Right lobe of liver (tissue), 6 donors: ENCODE results near the gene MT1E. TPM values are rescaled to one million over a fixed set of nuclear protein-coding genes. Genes with fewer than 3 reads are reported as not detected.
A peak's percentile ranks its signal among the peaks of the same experiment; 100 is the strongest.

Experiments used
- ATAC-seq, 4 donors: fragments of 200-7000 bp; cut with Tn5 transposase; one replicate each; pipeline ENCODE4 v1.9.1; 2020; ENCODE audit warnings: mild to moderate bottlenecking in 4 of 4, moderate library complexity in 4 of 4
- DNase-seq, 3 donors: peaks; one replicate each; pipeline ENCODE4 v3.0.0-alpha.2; 2020
- H3K27ac ChIP-seq, 3 donors: fragments of 200-600 bp; one replicate each; pipeline ENCODE4 v1.8.0; 2022
- H3K27me3 ChIP-seq, 2 donors: fragments of 200-600 bp; one replicate each; pipeline ENCODE4 v1.8.0; 2022
- H3K36me3 ChIP-seq, 4 donors: fragments of 200-600 bp; sonication (generic) in 1 of 4; one replicate each; pipeline versions ENCODE4 v1.5.1 to v1.8.0; 2017 to 2022; ENCODE audit warnings: control low read depth in 1 of 4
- H3K4me1 ChIP-seq, 4 donors: fragments of 200-600 bp; sonication (generic) in 1 of 4; one replicate each; pipeline versions ENCODE4 v1.5.1 to v1.8.0; 2017 to 2022; ENCODE audit warnings: control low read depth in 1 of 4
- H3K4me3 ChIP-seq, 3 donors: fragments of 200-600 bp; one replicate each; pipeline ENCODE4 v1.8.0; 2022
- H3K9me3 ChIP-seq, 4 donors: fragments of 200-600 bp; sonication (generic) in 1 of 4; one replicate each; pipeline versions ENCODE4 v1.5.1 to v1.8.0; 2017 to 2022; ENCODE audit warnings: control low read depth in 1 of 4
- POLR2A ChIP-seq: fragments of 450-650 bp; IDR thresholded peaks from one replicate; pipeline ENCODE4 v1.6.1; 2017; ENCODE audit warnings: antibody characterized with exemption, mild to moderate bottlenecking
- WGBS: methylation state at CpG from one replicate; pipeline ENCODE4 v1.1.6; 2018; ENCODE audit warnings: low coverage, low lambda C conversion rate; ENCODE audit not compliant: insufficient coverage; ENCODE audit errors: missing lambda C conversion rate; 5-methylcytosine and 5-hydroxymethylcytosine counted together
- intact Hi-C, 2 donors: fragments of 100-400 bp; cut with DNase I; formaldehyde crosslinking; loops; one replicate each; pipeline versions ENCODE4 v1.11.2 to v1.14.1; 2022
- total RNA-seq, 6 experiments: library from RNA; depleted of rRNA in 2 of 6; stranded (reverse); fragments of >200 nt in 2 of 6; fragmentation: NEBNext Ultra II Directional in 3 of 6; extraction: Animal tissue kit (Norgen Biotek cat#: 25700) in 3 of 6; gene quantifications; one replicate each; pipeline versions ENCODE4 v1.1.0 to v1.2.4, GENCODE V29; 2016 to 2023
- TF ChIP-seq, protein P1 (sequence below), 4 donors: fragments of 200-600 bp in 3 of 4; fragments of 450-650 bp in 1 of 4; IDR thresholded peaks; one replicate each; pipeline versions ENCODE4 v1.5.1 to v1.8.0; 2016 to 2022; ENCODE audit warnings: antibody characterized with exemption in 4 of 4, mild to moderate bottlenecking in 2 of 4
- donor health status: DM: no; HTN: yes; CAD: no.
- donor health status: DM: no; HTN: no; CAD: no.
- donor health status: DM: no; HTN: no; CAD: no.
- donor health status: DM: no; HTN: yes; CAD: no.
- donor health status: DM: no; HTN: yes; CAD: no.

The MT1E gene
- total RNA-seq, 6 experiments from 2014 or later = 403 to 1,748 (median 691) TPM

- intact Hi-C loops = no loop called here
- Histone ChIP-seq H3K4me1 (peaks cover 0 to 11% (median 5%) of the 10 kb centered on the region in 4 donors), H3K4me3 (no peak overlapping the region), H3K36me3 (no peaks in the 10 kb centered on the region), H3K27ac (no peak overlapping the region), H3K9me3 (no peaks in the 10 kb centered on the region), H3K27me3 (no peaks in the 10 kb centered on the region)
- 95% methylated on average over 2 of the region's 2 CpGs for WGBS
- no peak for TF ChIP-seq POLR2A
- TF ChIP-seq, protein P1, sequence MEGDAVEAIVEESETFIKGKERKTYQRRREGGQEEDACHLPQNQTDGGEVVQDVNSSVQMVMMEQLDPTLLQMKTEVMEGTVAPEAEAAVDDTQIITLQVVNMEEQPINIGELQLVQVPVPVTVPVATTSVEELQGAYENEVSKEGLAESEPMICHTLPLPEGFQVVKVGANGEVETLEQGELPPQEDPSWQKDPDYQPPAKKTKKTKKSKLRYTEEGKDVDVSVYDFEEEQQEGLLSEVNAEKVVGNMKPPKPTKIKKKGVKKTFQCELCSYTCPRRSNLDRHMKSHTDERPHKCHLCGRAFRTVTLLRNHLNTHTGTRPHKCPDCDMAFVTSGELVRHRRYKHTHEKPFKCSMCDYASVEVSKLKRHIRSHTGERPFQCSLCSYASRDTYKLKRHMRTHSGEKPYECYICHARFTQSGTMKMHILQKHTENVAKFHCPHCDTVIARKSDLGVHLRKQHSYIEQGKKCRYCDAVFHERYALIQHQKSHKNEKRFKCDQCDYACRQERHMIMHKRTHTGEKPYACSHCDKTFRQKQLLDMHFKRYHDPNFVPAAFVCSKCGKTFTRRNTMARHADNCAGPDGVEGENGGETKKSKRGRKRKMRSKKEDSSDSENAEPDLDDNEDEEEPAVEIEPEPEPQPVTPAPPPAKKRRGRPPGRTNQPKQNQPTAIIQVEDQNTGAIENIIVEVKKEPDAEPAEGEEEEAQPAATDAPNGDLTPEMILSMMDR (IDR thresholded peaks at IDR 0.05) = no peak
- DNase-seq = no peak
- ATAC-seq = no peak
Measured at GRCh38 chr16:56623637-56624036, 1.9 kb upstream of the MT1E start.

DNA sequence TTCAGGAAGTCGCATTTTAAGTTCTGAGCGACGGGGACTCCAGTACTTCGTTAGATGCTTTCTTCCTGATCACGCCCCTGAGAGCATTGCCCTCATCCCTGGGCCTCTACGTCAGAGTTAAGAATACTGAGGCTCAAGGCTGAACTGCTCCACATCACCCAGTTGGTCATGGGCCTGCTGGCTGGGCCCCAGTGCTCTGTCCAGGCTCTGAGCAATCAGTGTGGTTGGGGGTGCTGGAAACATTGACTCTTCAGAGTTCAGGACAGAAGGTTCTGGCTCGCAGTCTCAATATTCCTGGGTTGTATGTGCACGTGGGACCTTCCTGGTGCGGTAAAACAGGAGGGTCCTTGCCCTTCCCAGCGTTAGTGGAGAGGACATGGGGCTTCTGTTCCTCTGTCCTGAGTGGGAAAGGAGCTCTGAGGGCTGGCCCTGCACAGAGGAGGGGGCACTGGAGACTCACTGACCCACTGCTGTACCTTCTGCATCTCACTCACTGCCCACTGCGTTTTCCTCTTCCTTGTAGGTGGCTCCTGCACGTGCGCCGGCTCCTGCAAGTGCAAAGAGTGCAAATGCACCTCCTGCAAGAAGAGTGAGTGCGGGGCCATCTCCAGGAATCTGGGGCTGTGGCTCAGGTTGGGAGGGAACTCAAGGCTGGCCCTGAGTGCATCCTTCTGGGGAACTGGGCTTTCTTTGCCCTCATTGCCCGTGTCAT is 518 bp downstream of the MT1E start:
- WGBS = 5% methylated on average over 8 of the region's 16 CpGs
- Histone ChIP-seq H3K27me3 (no peaks in the 10 kb centered on the region), H3K27ac (peak overlapping the region; percentile 93 to 96 (median 95)), H3K4me1 (peaks cover 0 to 13% (median 5%) of the 10 kb centered on the region in 4 donors), H3K36me3 (no peaks in the 10 kb centered on the region), H3K4me3 (peak overlapping the region; percentile 83 to 90 (median 85)), H3K9me3 (no peaks in the 10 kb centered on the region)
- intact Hi-C loops = no loop called here
- peak; percentile 81 for TF ChIP-seq POLR2A
- TF ChIP-seq, protein P1 (IDR thresholded peaks at IDR 0.05) = peak in 1 of 4 donors; percentile 11
- ATAC-seq (peak; percentile 33 to 52 (median 42)), DNase-seq (no peak)

DNA sequence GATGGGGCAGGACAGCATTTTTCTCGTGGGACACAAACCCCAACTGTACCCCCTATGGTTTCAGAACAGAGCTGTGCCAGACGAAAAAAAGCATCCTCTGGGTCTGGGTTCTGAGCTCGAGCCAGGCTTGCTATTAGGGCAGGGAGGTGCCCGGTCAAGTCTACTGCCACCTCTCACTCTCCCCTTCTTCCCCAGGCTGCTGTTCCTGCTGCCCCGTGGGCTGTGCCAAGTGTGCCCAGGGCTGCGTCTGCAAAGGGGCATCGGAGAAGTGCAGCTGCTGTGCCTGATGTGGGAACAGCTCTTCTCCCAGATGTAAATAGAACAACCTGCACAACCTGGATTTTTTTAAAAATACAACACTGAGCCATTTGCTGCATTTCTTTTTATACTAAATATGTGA is 1.1 kb downstream of the MT1E start:
- no peak for DNase-seq

GRCh38 chr16:56628486-56629350 is 3.1 kb downstream of the MT1E start:
- TF ChIP-seq POLR2A = no peak
- TF ChIP-seq, protein P1 (IDR thresholded peaks at IDR 0.05) = no peak
- Histone ChIP-seq H3K4me3 (no peak overlapping the region), H3K27me3 (no peaks in the 10 kb centered on the region), H3K36me3 (no peaks in the 10 kb centered on the region), H3K4me1 (peaks cover 0 to 19% (median 0%) of the 10 kb centered on the region in 4 donors), H3K9me3 (no peaks in the 10 kb centered on the region), H3K27ac (peak overlapping the region in 2 of 3 donors; percentile 95 to 96)
- WGBS = 27% methylated on average over 6 of the region's 9 CpGs
- intact Hi-C loops = no loop called here
- no peak for ATAC-seq
- DNase-seq = no peak

More for the DNA sequence above, 1.1 kb downstream of the MT1E start:
- H3K27ac ChIP-seq = peak overlapping the region; percentile 93 to 96 (median 95)
- H3K9me3 ChIP-seq = no peaks in the 10 kb centered on the region
- intact Hi-C loops = no loop called here
- peak overlapping the region; percentile 83 to 90 (median 85) for H3K4me3 ChIP-seq
- 8% methylated on average over 4 of the region's 7 CpGs for WGBS
- ATAC-seq = peak in 3 of 4 donors; percentile 1 to 5 (median 3)
- no peaks in the 10 kb centered on the region for H3K27me3 ChIP-seq
- TF ChIP-seq, protein P1 (IDR thresholded peaks at IDR 0.05) = no peak
- TF ChIP-seq POLR2A = no peak
- H3K4me1 ChIP-seq = peaks cover 0 to 18% (median 2%) of the 10 kb centered on the region in 4 donors
- no peaks in the 10 kb centered on the region for H3K36me3 ChIP-seq
